HEK293 (cell line): Measurements from ENCODE around the gene LHFPL6.

ENCODE experiments used
- ZNF157 ChIP-seq: fragments of 450-650 bp; formaldehyde crosslinking; IDR thresholded peaks from 2 replicates; pipeline ENCODE4 v1.5.1; 2016; ENCODE audit warnings: missing biosample characterization, missing genetic modification characterization
- TF ChIP-seq, protein P1 (sequence below): fragments of 450-650 bp; formaldehyde crosslinking; IDR thresholded peaks from 2 replicates; pipeline ENCODE4 v1.5.1; 2016; ENCODE audit warnings: missing biosample characterization, missing genetic modification characterization

DNA sequence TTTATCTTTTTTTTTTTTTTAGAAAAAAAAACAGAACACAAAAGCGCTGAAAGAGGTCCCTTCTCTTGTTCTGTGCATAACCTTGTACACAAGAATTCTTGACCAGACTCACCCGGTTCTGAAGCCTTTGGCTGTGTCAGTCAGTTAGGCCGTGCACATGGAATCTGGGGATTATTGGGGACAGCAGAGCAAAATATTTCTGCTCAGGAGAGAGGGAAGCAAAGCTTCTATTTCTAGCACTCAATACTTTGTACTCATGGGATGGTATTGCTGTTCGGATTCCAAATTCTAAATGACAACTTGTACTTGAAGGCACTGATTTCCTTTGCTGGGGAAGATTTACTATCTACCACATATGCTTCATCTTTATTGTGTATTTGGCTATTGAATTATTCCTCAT, 292.0 kb downstream of the LHFPL6 start:
- TF ChIP-seq ZNF157 (tag by site-specific recombination) = no peak
- TF ChIP-seq, protein P1, sequence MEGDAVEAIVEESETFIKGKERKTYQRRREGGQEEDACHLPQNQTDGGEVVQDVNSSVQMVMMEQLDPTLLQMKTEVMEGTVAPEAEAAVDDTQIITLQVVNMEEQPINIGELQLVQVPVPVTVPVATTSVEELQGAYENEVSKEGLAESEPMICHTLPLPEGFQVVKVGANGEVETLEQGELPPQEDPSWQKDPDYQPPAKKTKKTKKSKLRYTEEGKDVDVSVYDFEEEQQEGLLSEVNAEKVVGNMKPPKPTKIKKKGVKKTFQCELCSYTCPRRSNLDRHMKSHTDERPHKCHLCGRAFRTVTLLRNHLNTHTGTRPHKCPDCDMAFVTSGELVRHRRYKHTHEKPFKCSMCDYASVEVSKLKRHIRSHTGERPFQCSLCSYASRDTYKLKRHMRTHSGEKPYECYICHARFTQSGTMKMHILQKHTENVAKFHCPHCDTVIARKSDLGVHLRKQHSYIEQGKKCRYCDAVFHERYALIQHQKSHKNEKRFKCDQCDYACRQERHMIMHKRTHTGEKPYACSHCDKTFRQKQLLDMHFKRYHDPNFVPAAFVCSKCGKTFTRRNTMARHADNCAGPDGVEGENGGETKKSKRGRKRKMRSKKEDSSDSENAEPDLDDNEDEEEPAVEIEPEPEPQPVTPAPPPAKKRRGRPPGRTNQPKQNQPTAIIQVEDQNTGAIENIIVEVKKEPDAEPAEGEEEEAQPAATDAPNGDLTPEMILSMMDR (tag by site-specific recombination) = no peak
